B cell (primary cell): ENCODE results near the gene FHIT. TPM values are rescaled to one million over a fixed set of nuclear protein-coding genes. Genes with fewer than 3 reads are reported as not detected.

Experiments
- ATAC-seq: fragments of 200-7000 bp; cut with Tn5 transposase; one replicate; pipeline ENCODE4 v1.10.0; 2021; ENCODE audit warnings: low read depth, mild to moderate bottlenecking, moderate number of reproducible peaks, moderate library complexity
- CTCF ChIA-PET: fragments of 350-600 bp; sonication (Branson Sonifier 250); formaldehyde crosslinking; loops from one replicate; lab custom pipeline; 2021; ENCODE audit warnings: antibody characterized with exemption, inconsistent platforms; lab: Charles Lee
- POLR2A ChIA-PET: fragments of 350-600 bp; sonication (Branson Sonifier 250); formaldehyde crosslinking; loops from one replicate; lab custom pipeline; 2021; ENCODE audit warnings: antibody characterized with exemption; lab: Charles Lee
- DNase-seq: peaks from one replicate; pipeline ENCODE4 v3.0.0; 2013
- H2AFZ ChIP-seq: 2 replicates; pipeline ENCODE4 v1.6.1; 2012; ENCODE audit warnings: mild to moderate bottlenecking, low read depth, low read length; ENCODE audit not compliant: insufficient read depth, poor library complexity, severe bottlenecking
- H3K27ac ChIP-seq, 2 donors: 1 replicate in 1 of 2; 2 replicates in 1 of 2; pipeline ENCODE4 v1.5.1; 2012 to 2013; ENCODE audit warnings: low read length in 2 of 2, mild to moderate bottlenecking in 2 of 2, moderate library complexity in 1 of 2
- H3K27me3 ChIP-seq, 4 experiments: fragments of 200-600 bp in 1 of 4; sonication (generic) in 1 of 4; replicated peaks in 1 of 4; 1 replicate in 2 of 4; 2 replicates in 2 of 4; pipeline versions ENCODE4 v1.6.1 to v1.7.0; 2013 to 2016; ENCODE audit warnings: low read length in 3 of 4, mild to moderate bottlenecking in 2 of 4, mixed read lengths in 1 of 4, moderate library complexity in 1 of 4; ENCODE audit not compliant: insufficient read depth in 4 of 4, control insufficient read depth in 3 of 4; ENCODE audit errors: control extremely low read depth in 1 of 4
- H3K36me3 ChIP-seq, 2 experiments: replicated peaks in 1 of 2; 1 replicate in 1 of 2; 2 replicates in 1 of 2; pipeline versions ENCODE4 v1.6.1 to v1.7.1; 2013; ENCODE audit warnings: low read length in 1 of 2; ENCODE audit not compliant: insufficient read depth in 2 of 2, control insufficient read depth in 1 of 2; ENCODE audit errors: control extremely low read depth in 1 of 2, extremely low read depth in 1 of 2
- H3K4me1 ChIP-seq, 2 donors: fragments of 200-600 bp in 1 of 2; sonication (generic) in 1 of 2; 1 replicate in 1 of 2; 2 replicates in 1 of 2; pipeline versions ENCODE4 v1.5.1 to v1.6.1; 2013 to 2017; ENCODE audit warnings: low read length in 2 of 2; ENCODE audit not compliant: control insufficient read depth in 2 of 2, insufficient read depth in 2 of 2
- H3K4me2 ChIP-seq: replicated peaks from 2 replicates; pipeline ENCODE3; 2012; ENCODE audit warnings: mild to moderate bottlenecking, low read depth, low read length; ENCODE audit not compliant: poor library complexity, severe bottlenecking
- H3K4me3 ChIP-seq, 5 experiments: fragments of 200-600 bp in 1 of 5; sonication (generic) in 1 of 5; 1 replicate in 3 of 5; 2 replicates in 2 of 5; pipeline versions ENCODE4 v1.5.1 to v1.7.0; 2011 to 2016; ENCODE audit warnings: low read length in 4 of 5, mild to moderate bottlenecking in 4 of 5, low read depth in 2 of 5, control low read depth in 1 of 5, moderate library complexity in 1 of 5; ENCODE audit not compliant: insufficient read depth in 1 of 5; ENCODE audit errors: control extremely low read depth in 1 of 5, extremely low read depth in 1 of 5
- H3K79me2 ChIP-seq: fragments of 200-600 bp; sonication (generic); one replicate; pipeline ENCODE4 v1.6.0; 2016; ENCODE audit warnings: low read length; ENCODE audit not compliant: control insufficient read depth, insufficient read depth
- H3K9ac ChIP-seq: fragments of 200-600 bp; sonication (generic); 2 replicates; pipeline ENCODE4 v1.6.1; 2017; ENCODE audit warnings: mild to moderate bottlenecking, low read length, moderate library complexity
- H3K9me3 ChIP-seq, 3 donors: one replicate each; pipeline versions ENCODE4 v1.6.1 to v1.7.1; 2013; ENCODE audit warnings: low read length in 2 of 3; ENCODE audit not compliant: control insufficient read depth in 2 of 3, insufficient read depth in 1 of 3; ENCODE audit errors: control extremely low read depth in 1 of 3
- H4K20me1 ChIP-seq: 2 replicates; pipeline ENCODE4 v1.6.0; 2012; ENCODE audit warnings: mild to moderate bottlenecking, low read length; ENCODE audit not compliant: insufficient read depth, control insufficient read depth, poor library complexity, severe bottlenecking
- H3K27ac Mint-ChIP-seq: one replicate; pipeline ENCODE4 v1.8.0; 2021; ENCODE audit warnings: mixed read lengths
- H3K27me3 Mint-ChIP-seq: one replicate; pipeline ENCODE4 v1.8.0; 2021; ENCODE audit warnings: mixed read lengths
- H3K4me1 Mint-ChIP-seq: one replicate; pipeline ENCODE4 v1.8.0; 2021; ENCODE audit warnings: mixed read lengths
- H3K4me3 Mint-ChIP-seq: one replicate; pipeline ENCODE4 v1.8.0; 2021; ENCODE audit warnings: mixed read lengths
- H3K9me3 Mint-ChIP-seq: one replicate; pipeline ENCODE4 v1.8.0; 2022; ENCODE audit warnings: mixed read lengths; ENCODE audit not compliant: insufficient read depth
- CTCF ChIP-seq: fragments of 200-600 bp; IDR thresholded peaks from one replicate; pipeline ENCODE4 v1.8.0; 2022; ENCODE audit warnings: antibody characterized with exemption, mild to moderate bottlenecking
- EZH2 ChIP-seq: IDR thresholded peaks from 2 replicates; pipeline ENCODE4 v1.6.1; 2012; ENCODE audit warnings: borderline replicate concordance, low read depth, mild to moderate bottlenecking, moderate library complexity, low read length; ENCODE audit not compliant: insufficient read depth, poor library complexity, severe bottlenecking
- WGBS: methylation state at CpG from one replicate; pipeline ENCODE4 v1.1.5; 2013; ENCODE audit warnings: missing lambda C conversion rate; ENCODE audit not compliant: insufficient coverage; 5-methylcytosine and 5-hydroxymethylcytosine counted together
- intact Hi-C: fragments of 100-400 bp; cut with micrococcal nuclease; formaldehyde crosslinking; loops from one replicate; pipeline ENCODE4 v1.10.0; 2022
- polyA plus RNA-seq: library from polyadenylated mRNA; depleted of rRNA; stranded (reverse); fragments of >200 nt; gene quantifications from 2 replicates; pipeline ENCODE4 v1.2.3, GENCODE V29; 2012
- total RNA-seq, 2 donors: library from RNA; stranded (reverse); fragments of 120-200 nt in 1 of 2; gene quantifications; 1 replicate in 1 of 2; 2 replicates in 1 of 2; pipeline versions ENCODE4 v1.2.3 to v1.2.4, GENCODE V29; 2013 to 2022

FHIT gene
- total and polyA plus RNA-seq, 2 donors (not counting 1 experiment from before 2014, with no cell fraction given): 1.7 to 7.8 TPM

GRCh38 chr3:59788133-59788532 is 1463.1 kb downstream of the FHIT start:
- DNase-seq: no peak
- Histone ChIP-seq H3K9ac (no peak overlapping the region), H3K27me3 (no peaks in the 10 kb centered on the region), H3K79me2 (no peaks in the 10 kb centered on the region), H3K4me1 (peaks cover 10 to 11% of the 10 kb centered on the region in 2 donors), H3K27ac (no peak overlapping the region), H4K20me1 (no peaks in the 10 kb centered on the region), H2AFZ (no peak overlapping the region), H3K9me3 (no peaks in the 10 kb centered on the region), H3K36me3 (no peaks in the 10 kb centered on the region), H3K4me2 (no peak overlapping the region), H3K4me3 (no peak overlapping the region)
- no peaks in the 10 kb centered on the region for H3K9me3 Mint-ChIP-seq
- H3K4me1 Mint-ChIP-seq: peaks cover 13% of the 10 kb centered on the region
- POLR2A ChIA-PET: no interaction called here
- CTCF ChIA-PET: no interaction called here
- H3K27ac Mint-ChIP-seq: no peak overlapping the region
- intact Hi-C loops: no loop called here
- H3K4me3 Mint-ChIP-seq: no peak overlapping the region
- no peak for ATAC-seq
- TF ChIP-seq EZH2 (no peak), CTCF (no peak)
- 94% methylated on average over 3 of the region's 3 CpGs for WGBS
- H3K27me3 Mint-ChIP-seq: no peaks in the 10 kb centered on the region

GRCh38 chr3:59786374-59786773 is 1464.9 kb downstream of the FHIT start:
- DNase-seq (no peak), ATAC-seq (no peak)
- H3K27ac ChIP-seq: no peak overlapping the region
- H3K9me3 ChIP-seq: no peaks in the 10 kb centered on the region
- H3K4me2 ChIP-seq: no peak overlapping the region
- no peaks in the 10 kb centered on the region for H4K20me1 ChIP-seq
- no peaks in the 10 kb centered on the region for H3K79me2 ChIP-seq
- no peaks in the 10 kb centered on the region for H3K27me3 Mint-ChIP-seq
- peaks cover 10 to 11% of the 10 kb centered on the region in 2 donors for H3K4me1 ChIP-seq
- H3K4me3 ChIP-seq: no peak overlapping the region
- ChIA-PET CTCF (no interaction called here), POLR2A (no interaction called here)
- H3K27ac Mint-ChIP-seq: no peak overlapping the region
- H3K4me1 Mint-ChIP-seq: peaks cover 13% of the 10 kb centered on the region
- TF ChIP-seq EZH2: no peak
- TF ChIP-seq CTCF: no peak
- no peaks in the 10 kb centered on the region for H3K36me3 ChIP-seq
- H3K9ac ChIP-seq: no peak overlapping the region
- H3K9me3 Mint-ChIP-seq: no peaks in the 10 kb centered on the region
- H3K27me3 ChIP-seq: no peaks in the 10 kb centered on the region
- WGBS: 93% methylated on average over 5 of the region's 6 CpGs
- intact Hi-C loops: no loop called here
- no peak overlapping the region for H2AFZ ChIP-seq
- H3K4me3 Mint-ChIP-seq: no peak overlapping the region
